Panc1 (cell line): Measurements from ENCODE around the gene MED13L. TPM values are rescaled to one million over a fixed set of nuclear protein-coding genes. Genes with fewer than 3 reads are reported as not detected.

Source experiments
- ATAC-seq: fragments of 200-7000 bp; cut with Tn5 transposase; 2 replicates; pipeline ENCODE4 v1.9.1; 2020; ENCODE audit warnings: mild to moderate bottlenecking, moderate library complexity
- BruUV-seq: library from RNA; stranded (reverse); fragments of 400-500 nt; replicated peaks from 2 replicates; lab custom pipeline; 2021; lab: Mats Ljungman, UMichigan
- CTCF ChIA-PET: fragments of 300-600 bp; sonication (Branson Sonifier 250); formaldehyde crosslinking; loops from one replicate; lab custom pipeline; 2022; ENCODE audit warnings: antibody characterized with exemption; lab: Charles Lee
- POLR2A ChIA-PET: fragments of 300-600 bp; sonication (Branson Sonifier 250); formaldehyde crosslinking; loops from one replicate; lab custom pipeline; 2022; ENCODE audit warnings: antibody characterized with exemption; lab: Charles Lee
- DNase-seq: peaks from one replicate; pipeline ENCODE4 v3.0.0-alpha.2; 2010; ENCODE audit warnings: low read depth, low spot score
- H3K27ac ChIP-seq: 2 replicates; pipeline ENCODE4 v1.5.1; 2011; ENCODE audit warnings: mild to moderate bottlenecking, low read length, inconsistent platforms
- H3K27me3 ChIP-seq: fragments of 200-500 bp; sonication (Bioruptor generic); 2 replicates; pipeline ENCODE4 v1.6.0; 2014; ENCODE audit warnings: low read length, inconsistent platforms; ENCODE audit not compliant: control insufficient read depth, insufficient read depth
- H3K36me3 ChIP-seq: fragments of 200-500 bp; sonication (Bioruptor generic); 2 replicates; pipeline ENCODE4 v1.5.1; 2014; ENCODE audit warnings: inconsistent platforms, mild to moderate bottlenecking, low read length, moderate library complexity; ENCODE audit not compliant: control insufficient read depth, insufficient read depth
- H3K4me1 ChIP-seq: 2 replicates; pipeline ENCODE4 v1.5.1; 2011; ENCODE audit warnings: inconsistent platforms, mild to moderate bottlenecking, low read length, moderate library complexity; ENCODE audit not compliant: control insufficient read depth, insufficient read depth
- H3K4me3 ChIP-seq, 2 experiments: 2 replicates each; pipeline ENCODE4 v1.5.1; 2011 to 2012; ENCODE audit warnings: low read depth in 2 of 2, low read length in 2 of 2, mild to moderate bottlenecking in 2 of 2, inconsistent platforms in 1 of 2, moderate library complexity in 1 of 2
- H3K9me3 ChIP-seq: fragments of 200-500 bp; sonication (Bioruptor generic); 2 replicates; pipeline ENCODE4 v1.5.1; 2014; ENCODE audit warnings: low read depth, mild to moderate bottlenecking, inconsistent platforms, low read length, moderate library complexity; ENCODE audit not compliant: control insufficient read depth, insufficient read depth
- POLR2AphosphoS5 ChIP-seq: IDR thresholded peaks from 2 replicates; pipeline ENCODE4 v1.6.1; 2012; ENCODE audit warnings: mild to moderate bottlenecking, low read depth, low read length, moderate library complexity
- SIN3A ChIP-seq: IDR thresholded peaks from 2 replicates; pipeline ENCODE4 v1.6.1; 2012; ENCODE audit warnings: low read depth, mild to moderate bottlenecking, low read length, moderate library complexity, borderline replicate concordance; ENCODE audit not compliant: insufficient read depth
- TCF7L2 ChIP-seq: IDR thresholded peaks from 2 replicates; pipeline ENCODE4 v1.6.1; 2011; ENCODE audit warnings: mild to moderate bottlenecking, low read depth, low read length, inconsistent platforms
- in situ Hi-C: cut with HindIII; loops from 2 replicates; pipeline ENCODE4 v1.10.0; 2016; ENCODE audit warnings: low sequenced_read_pairs, low pct_unique_long_range_greater_than_20kb
- intact Hi-C: fragments of 100-400 bp; cut with micrococcal nuclease; formaldehyde crosslinking; loops from one replicate; pipeline ENCODE4 v1.10.0; 2022; ENCODE audit not compliant: unreplicated experiment
- total RNA-seq: library from RNA; stranded (reverse); gene quantifications from one replicate; pipeline ENCODE4 v1.2.1, GENCODE V29; 2021; ENCODE audit not compliant: unreplicated experiment
- TF ChIP-seq, protein P1 (sequence below), 2 experiments: IDR thresholded peaks; 2 replicates each; pipeline ENCODE4 v1.6.1; 2011 to 2012; ENCODE audit warnings: low read depth in 2 of 2, control low read depth in 1 of 2, low read length in 1 of 2, mild to moderate bottlenecking in 1 of 2, moderate library complexity in 1 of 2; ENCODE audit not compliant: insufficient read depth in 1 of 2
- TF ChIP-seq, protein P2 (sequence below): fragments of 450-650 bp; IDR thresholded peaks from 2 replicates; pipeline ENCODE4 v1.5.1; 2017; ENCODE audit warnings: mild to moderate bottlenecking

MED13L gene
- total RNA-seq, 1 experiment from 2014 or later = 170 TPM

DNA sequence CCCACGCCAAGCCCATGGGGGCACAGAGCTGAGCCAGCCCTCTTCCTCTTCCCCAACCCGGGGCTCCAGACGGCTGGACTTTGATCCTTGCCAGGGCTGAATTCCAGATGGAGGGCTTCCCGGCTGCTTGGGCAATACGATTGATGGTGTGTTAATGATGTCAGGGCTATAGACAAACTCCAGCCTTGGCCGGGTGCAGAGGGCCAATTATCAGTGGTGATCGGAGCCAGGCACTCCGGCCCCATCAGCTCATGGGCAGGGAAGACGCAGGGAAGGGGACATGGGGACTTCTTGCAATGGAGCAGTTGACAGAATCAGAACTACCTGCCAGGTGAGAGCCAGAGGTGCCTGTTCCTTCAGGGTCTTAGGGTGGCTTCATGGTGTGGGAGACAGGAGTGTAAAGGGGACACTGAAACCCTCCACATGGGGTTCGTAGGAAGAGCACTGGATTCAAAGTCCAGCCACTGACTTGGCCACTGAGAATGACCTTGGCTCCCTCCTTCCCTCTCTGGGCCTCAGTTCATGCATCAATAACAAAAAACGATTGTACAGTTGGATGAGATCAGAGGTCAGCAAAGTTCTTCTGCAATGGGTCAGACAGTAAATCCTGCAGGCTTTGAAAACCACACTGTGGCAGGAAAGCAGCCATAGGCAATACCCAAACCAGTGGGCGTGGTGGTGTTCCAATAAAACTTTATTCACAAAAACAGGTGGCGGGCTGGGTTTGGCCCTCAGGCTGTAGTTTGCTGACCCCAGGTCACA lies 333.7 kb downstream of the MED13L start:
- ATAC-seq (no peak), DNase-seq (no peak)
- intact Hi-C loops (loop anchor here (10.0 kb wide), 1 partner anchor 761 kb away; no protein-coding TSS in a partner anchor), in situ Hi-C loops (no loop called here)
- no TSS peak for BruUV-seq
- no peaks in the 10 kb centered on the region for H3K4me1 ChIP-seq
- H3K9me3 ChIP-seq = peaks cover 5% of the 10 kb centered on the region; the same call in 1 of the 2 replicates
- no peaks in the 10 kb centered on the region for H3K36me3 ChIP-seq
- H3K27me3 ChIP-seq = no peaks in the 10 kb centered on the region
- CTCF ChIA-PET = no interaction called here
- POLR2A ChIA-PET = no interaction called here
- TF ChIP-seq, protein P1, sequence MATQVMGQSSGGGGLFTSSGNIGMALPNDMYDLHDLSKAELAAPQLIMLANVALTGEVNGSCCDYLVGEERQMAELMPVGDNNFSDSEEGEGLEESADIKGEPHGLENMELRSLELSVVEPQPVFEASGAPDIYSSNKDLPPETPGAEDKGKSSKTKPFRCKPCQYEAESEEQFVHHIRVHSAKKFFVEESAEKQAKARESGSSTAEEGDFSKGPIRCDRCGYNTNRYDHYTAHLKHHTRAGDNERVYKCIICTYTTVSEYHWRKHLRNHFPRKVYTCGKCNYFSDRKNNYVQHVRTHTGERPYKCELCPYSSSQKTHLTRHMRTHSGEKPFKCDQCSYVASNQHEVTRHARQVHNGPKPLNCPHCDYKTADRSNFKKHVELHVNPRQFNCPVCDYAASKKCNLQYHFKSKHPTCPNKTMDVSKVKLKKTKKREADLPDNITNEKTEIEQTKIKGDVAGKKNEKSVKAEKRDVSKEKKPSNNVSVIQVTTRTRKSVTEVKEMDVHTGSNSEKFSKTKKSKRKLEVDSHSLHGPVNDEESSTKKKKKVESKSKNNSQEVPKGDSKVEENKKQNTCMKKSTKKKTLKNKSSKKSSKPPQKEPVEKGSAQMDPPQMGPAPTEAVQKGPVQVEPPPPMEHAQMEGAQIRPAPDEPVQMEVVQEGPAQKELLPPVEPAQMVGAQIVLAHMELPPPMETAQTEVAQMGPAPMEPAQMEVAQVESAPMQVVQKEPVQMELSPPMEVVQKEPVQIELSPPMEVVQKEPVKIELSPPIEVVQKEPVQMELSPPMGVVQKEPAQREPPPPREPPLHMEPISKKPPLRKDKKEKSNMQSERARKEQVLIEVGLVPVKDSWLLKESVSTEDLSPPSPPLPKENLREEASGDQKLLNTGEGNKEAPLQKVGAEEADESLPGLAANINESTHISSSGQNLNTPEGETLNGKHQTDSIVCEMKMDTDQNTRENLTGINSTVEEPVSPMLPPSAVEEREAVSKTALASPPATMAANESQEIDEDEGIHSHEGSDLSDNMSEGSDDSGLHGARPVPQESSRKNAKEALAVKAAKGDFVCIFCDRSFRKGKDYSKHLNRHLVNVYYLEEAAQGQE (IDR thresholded peaks at IDR 0.05; ENCODE audit: insufficient read depth in 1 of 2, low read depth in 2 of 2, low read length in 1 of 2) = no peak
- TF ChIP-seq TCF7L2 (no peak), SIN3A (no peak), POLR2AphosphoS5 (no peak)
- TF ChIP-seq, protein P2, sequence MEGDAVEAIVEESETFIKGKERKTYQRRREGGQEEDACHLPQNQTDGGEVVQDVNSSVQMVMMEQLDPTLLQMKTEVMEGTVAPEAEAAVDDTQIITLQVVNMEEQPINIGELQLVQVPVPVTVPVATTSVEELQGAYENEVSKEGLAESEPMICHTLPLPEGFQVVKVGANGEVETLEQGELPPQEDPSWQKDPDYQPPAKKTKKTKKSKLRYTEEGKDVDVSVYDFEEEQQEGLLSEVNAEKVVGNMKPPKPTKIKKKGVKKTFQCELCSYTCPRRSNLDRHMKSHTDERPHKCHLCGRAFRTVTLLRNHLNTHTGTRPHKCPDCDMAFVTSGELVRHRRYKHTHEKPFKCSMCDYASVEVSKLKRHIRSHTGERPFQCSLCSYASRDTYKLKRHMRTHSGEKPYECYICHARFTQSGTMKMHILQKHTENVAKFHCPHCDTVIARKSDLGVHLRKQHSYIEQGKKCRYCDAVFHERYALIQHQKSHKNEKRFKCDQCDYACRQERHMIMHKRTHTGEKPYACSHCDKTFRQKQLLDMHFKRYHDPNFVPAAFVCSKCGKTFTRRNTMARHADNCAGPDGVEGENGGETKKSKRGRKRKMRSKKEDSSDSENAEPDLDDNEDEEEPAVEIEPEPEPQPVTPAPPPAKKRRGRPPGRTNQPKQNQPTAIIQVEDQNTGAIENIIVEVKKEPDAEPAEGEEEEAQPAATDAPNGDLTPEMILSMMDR = no peak
- no peak overlapping the region for H3K4me3 ChIP-seq
- no peak overlapping the region for H3K27ac ChIP-seq

DNA sequence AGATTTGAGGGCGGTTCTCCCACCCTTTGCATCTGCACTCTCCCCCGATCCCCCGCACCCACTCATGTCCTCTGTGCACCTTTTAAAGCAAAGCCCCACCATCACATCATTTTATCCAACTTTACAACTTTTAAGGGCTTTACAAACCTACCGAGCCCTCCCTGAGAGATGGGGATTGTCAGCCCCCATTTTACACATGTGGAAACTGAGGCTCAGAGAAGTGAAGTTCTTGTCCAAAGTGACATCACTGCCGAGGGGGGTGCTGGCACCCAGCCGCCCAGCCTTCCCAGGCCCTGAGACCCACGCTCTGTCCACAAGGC lies 334.2 kb downstream of the MED13L start:
- no peaks in the 10 kb centered on the region for H3K27me3 ChIP-seq
- POLR2A ChIA-PET = no interaction called here
- DNase-seq (no peak), ATAC-seq (no peak)
- no peaks in the 10 kb centered on the region for H3K4me1 ChIP-seq
- no peaks in the 10 kb centered on the region for H3K36me3 ChIP-seq
- H3K4me3 ChIP-seq = no peak overlapping the region
- in situ Hi-C loops (no loop called here), intact Hi-C loops (loop anchor here (10.0 kb wide), 1 partner anchor 762 kb away; no protein-coding TSS in a partner anchor)
- no peak for TF ChIP-seq SIN3A
- TF ChIP-seq, protein P2 = no peak
- TF ChIP-seq, protein P1 (IDR thresholded peaks at IDR 0.05; ENCODE audit: insufficient read depth in 1 of 2, low read depth in 2 of 2, low read length in 1 of 2) = no peak
- TF ChIP-seq TCF7L2 = no peak
- TF ChIP-seq POLR2AphosphoS5 = no peak
- peaks cover 7% of the 10 kb centered on the region; the same call in 1 of the 2 replicates for H3K9me3 ChIP-seq
- no TSS peak for BruUV-seq
- no peak overlapping the region for H3K27ac ChIP-seq
- CTCF ChIA-PET = no interaction called here
